ENCODE results near the gene BOLA1.
"Not testable (repeated sequence)": the region's sequence is repeated elsewhere in the genome, so short reads cannot be mapped to it uniquely, and the experiment has no call there.

BOLA1 gene, protein sequence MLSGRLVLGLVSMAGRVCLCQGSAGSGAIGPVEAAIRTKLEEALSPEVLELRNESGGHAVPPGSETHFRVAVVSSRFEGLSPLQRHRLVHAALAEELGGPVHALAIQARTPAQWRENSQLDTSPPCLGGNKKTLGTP

GRCh38 chr1:149899460-149900284 is at the start of gene BOLA1:
TSS of gene BOLA1 (plus strand) at chr1:149899568. CDS start at chr1:149900060, 492 bp downstream.
- peak; percentile 94 for DNase-seq

GRCh38 chr1:149849947-149850360 is 49.4 kb upstream of the BOLA1 start:
- no peak for DNase-seq

DNA sequence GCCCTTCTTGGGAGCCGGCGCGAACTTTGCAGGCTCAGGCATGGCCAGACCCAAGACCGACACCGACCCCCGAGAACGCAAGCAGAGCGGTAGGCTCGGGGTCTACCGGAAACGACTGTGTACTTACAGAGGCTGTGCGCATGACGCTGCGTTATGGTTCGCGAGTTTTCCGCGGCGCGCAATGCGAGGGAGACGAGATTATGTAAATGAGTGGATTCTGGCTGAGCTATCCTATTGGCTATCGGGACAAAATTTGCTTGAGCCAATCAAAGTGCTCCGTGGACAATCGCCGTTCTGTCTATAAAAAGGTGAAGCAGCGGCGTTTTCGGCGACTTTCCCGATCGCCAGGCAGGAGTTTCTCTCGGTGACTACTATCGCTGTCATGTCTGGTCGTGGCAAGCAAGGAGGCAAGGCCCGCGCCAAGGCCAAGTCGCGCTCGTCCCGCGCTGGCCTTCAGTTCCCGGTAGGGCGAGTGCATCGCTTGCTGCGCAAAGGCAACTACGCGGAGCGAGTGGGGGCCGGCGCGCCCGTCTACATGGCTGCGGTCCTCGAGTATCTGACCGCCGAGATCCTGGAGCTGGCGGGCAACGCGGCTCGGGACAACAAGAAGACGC is 48.5 kb upstream of the BOLA1 start:
- not testable (repeated sequence) for DNase-seq

DNA sequence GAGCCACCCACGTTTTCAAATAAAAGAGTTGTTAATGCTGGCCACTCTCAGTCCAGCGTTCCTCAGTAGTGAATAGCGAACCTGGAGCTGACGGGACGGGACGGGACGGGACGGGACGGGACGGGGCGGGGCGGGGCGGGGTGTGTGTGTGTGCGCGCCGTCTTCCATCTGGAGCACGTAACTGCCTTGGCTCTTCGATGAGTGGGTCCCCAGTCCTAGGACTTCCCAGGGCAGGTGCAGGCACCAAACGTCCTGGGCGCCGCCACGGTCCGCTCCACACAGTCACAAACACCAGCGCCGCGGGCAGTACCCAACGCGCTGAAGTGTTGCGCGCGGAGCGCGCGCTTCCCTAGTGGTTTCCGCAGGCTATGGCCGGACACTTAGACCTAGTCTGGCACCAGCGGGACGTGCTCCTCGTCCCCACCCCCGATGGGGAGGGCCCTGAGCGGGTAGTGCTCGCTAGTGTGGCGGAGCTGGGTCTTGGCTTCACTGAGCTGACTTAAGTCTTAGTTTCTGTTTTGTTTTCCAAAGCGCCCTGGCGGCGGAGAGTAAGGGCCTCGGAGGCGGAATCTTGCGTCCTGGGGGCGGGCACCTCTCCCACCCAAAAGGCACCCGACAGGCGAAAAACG is 47.7 kb upstream of the BOLA1 start:
- not testable (repeated sequence) for DNase-seq

GRCh38 chr1:149852263-149852662 is 47.1 kb upstream of the BOLA1 start:
- DNase-seq: not testable (repeated sequence)

- not testable (repeated sequence) for DNase-seq
These were observed 39.1 kb upstream of the BOLA1 start for GRCh38 chr1:149860271-149860670.

DNA sequence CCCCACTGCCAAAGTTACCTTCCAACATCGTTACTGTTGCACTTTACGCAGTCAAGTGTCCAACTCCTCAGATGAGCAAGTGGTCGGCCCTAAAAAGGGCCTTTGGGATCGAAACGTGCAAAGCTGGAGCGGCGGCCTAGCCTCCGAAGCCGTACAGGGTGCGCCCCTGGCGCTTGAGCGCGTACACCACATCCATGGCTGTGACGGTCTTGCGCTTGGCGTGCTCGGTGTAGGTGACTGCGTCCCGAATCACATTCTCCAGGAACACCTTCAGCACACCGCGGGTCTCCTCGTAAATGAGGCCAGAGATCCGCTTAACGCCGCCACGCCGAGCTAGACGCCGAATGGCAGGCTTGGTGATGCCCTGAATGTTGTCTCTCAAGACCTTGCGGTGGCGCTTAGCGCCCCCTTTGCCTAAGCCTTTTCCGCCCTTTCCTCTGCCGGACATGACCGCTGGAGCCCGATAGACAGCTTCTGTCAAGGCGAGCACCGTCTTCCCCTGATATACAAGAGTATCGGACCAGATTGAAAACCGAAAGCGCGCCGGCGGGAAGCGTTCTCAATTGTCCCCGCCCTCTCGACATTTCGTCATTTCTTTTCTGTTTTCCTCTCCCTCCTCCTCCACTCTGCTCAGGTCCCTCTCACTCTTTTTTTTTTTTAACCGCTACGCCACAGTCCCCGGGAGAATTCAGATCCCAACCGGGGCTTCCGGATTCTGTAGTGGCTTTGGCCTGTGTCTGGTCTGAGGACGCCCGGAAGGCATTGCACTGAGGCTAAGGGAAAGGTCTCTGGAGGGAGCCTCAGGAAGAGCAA is 38.5 kb upstream of the BOLA1 start:
- not testable (repeated sequence) for DNase-seq

DNA sequence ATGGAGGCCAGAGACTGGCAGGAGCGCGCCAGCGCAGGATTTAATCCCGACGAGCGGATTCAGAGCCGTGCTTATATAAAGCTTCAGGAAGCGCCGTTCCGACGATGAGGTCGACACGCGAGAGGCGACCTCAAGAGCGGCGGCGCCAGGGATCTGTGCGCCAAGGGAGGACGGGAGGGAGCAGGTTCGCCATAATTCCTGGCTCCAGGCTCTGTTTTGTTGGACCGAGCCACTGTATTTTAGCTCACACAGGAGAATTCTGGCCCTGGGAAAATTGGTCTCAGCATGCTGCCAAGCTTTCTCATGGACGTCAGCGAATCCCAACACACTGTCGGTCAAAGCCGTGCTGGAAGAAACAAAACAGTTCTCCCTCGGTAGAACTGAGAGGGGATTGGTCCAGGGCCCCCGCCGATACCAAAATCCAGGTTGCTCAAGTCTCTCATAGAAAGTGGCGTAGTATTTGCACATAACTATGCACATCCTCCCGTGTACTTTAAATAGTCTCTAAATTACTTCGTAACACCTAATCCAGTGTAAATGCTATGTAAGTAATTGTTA is 37.8 kb upstream of the BOLA1 start:
- DNase-seq: not testable (repeated sequence)

DNA sequence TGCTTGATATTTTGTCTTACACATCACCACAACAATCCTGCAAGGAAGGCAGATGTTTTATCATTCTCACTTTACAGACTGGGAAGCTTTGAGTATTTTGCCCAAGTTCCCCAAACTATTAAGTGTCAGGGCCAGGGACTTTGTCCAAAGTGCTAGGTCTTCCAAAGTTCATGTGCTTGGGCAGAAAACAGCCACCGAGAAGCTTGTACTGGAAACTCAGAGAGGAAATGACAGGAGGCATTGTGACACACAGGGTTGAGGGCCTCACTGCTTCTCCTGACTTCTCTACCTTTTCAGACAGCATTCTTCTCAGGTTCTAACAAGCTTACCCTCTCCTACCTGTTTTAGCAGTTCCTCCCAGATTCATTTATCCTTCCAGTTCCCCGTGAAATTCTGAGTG is 32.5 kb upstream of the BOLA1 start:
- DNase-seq: not testable (repeated sequence)

GRCh38 chr1:149873060-149873459 is 26.3 kb upstream of the BOLA1 start:
- not testable (repeated sequence) for DNase-seq

- DNase-seq: no peak
These were observed 22.0 kb upstream of the BOLA1 start for GRCh38 chr1:149877211-149877946.

DNA sequence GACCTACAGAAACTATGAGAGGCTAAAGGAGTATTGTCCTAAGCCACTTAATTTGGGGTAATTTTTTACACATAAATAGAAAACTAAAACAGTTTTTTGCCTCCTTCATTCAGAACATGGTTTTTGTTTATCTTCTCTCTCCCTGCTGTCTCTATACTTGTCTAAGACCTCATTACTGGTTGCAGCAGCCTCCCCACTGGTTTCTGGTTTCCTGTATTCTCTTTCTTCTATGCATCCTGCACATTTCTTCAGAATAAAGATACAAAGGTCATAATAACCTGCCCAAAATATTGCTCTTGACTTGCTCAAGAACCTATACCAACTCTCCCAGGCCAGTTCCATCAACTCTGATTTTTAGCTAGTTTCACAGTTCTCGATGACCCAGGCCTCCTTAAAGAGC is 19.8 kb upstream of the BOLA1 start:
- DNase-seq: no peak

DNA sequence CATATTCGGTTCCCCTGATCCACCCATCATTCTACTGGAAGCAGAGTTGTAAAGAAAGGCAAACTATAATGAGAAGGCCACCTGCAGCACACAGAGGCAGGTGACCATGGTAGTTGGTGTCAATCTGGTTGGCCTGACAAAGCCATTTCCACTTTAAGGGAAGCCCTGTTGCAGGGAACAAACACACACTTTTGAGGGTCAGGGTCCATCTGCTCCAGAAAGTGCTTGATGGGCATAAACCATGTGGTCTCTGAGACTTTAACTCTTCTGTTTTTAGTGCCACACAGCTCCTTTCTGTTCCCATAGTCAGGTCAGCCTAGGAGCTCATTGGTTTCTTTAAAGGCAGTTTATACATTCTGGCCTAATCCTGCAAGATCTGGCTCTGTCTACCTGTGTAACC is 17.5 kb upstream of the BOLA1 start:
- DNase-seq: no peak

DNA sequence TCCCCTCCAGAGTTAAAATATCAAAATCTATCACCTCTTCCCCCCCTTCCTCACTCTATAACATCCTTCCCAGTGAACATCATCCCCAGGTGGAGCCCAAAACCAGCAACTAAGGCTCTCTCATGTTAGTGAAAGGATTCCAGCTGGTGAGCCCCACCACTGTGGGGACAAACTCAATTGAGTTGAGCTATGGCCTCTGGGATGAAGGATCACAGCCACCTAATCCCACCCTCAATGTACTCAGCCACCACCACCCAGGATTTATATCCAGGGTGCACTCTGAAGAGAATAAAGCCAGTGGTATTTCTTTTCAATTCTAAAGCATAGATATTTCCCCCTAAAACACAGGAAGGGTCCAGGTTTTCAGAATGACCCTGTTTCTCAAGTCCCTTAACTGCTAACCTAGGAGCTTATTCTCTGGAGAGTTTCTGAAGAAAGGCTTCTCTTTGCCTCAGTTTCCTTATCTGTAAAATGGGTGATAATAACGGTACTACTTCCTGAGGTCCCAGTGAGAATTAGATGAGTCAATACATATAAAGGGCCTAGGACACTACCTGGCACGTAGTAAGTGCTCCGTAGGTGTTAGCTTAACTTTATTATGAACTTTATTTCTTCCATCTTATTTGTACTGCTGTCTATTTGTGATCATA is 15.6 kb upstream of the BOLA1 start:
- no peak for DNase-seq

GRCh38 chr1:149884433-149885338 is 14.7 kb upstream of the BOLA1 start:
- peak; percentile 54 for DNase-seq

GRCh38 chr1:149885339-149886120 is 13.8 kb upstream of the BOLA1 start:
- peak; percentile 86 for DNase-seq

DNA sequence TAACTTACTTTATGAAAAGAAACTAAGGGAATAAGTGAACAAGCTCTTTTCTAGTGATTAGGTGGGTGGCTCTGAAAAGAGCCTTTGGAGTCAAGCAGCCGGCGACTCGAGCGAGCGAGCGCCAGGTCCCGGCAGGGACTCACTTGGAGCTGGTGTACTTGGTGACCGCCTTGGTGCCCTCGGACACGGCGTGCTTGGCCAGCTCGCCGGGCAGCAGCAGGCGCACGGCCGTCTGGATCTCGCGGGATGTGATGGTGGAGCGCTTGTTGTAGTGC is 13.3 kb upstream of the BOLA1 start:
- not testable (repeated sequence) for DNase-seq

GRCh38 chr1:149886396-149887195 is 12.8 kb upstream of the BOLA1 start:
- peak; percentile 99 for DNase-seq

DNA sequence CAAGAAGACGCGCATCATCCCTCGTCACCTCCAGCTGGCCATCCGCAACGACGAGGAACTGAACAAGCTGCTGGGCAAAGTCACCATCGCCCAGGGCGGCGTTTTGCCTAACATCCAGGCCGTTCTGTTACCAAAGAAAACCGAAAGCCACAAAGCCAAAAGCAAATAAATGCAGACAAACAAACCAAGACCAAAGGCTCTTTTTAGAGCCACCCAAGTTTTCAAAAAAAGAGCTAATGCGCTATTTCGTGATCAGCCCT is 12.2 kb upstream of the BOLA1 start:
- DNase-seq: peak; percentile 44
